Esophagus (tissue), 2 donors: ENCODE data around the gene SLC44A1. TPM values are rescaled to one million over a fixed set of nuclear protein-coding genes. Genes with fewer than 3 reads are reported as not detected.

Source experiments
- H3K27ac ChIP-seq, 2 donors: one replicate each; pipeline ENCODE4 v1.5.1; 2013; ENCODE audit warnings: low read depth in 2 of 2, mild to moderate bottlenecking in 2 of 2, inconsistent platforms in 1 of 2, low read length in 1 of 2, moderate library complexity in 1 of 2
- H3K27me3 ChIP-seq, 2 donors: one replicate each; pipeline ENCODE4 v1.6.1; 2013; ENCODE audit warnings: low read length in 2 of 2, control low read depth in 1 of 2, mild to moderate bottlenecking in 1 of 2; ENCODE audit not compliant: insufficient read depth in 2 of 2, control insufficient read depth in 1 of 2
- H3K36me3 ChIP-seq, 2 donors: one replicate each; pipeline ENCODE4 v1.6.1; 2013; ENCODE audit warnings: low read length in 1 of 2; ENCODE audit not compliant: control insufficient read depth in 2 of 2, insufficient read depth in 2 of 2
- H3K4me1 ChIP-seq, 2 donors: one replicate each; pipeline ENCODE4 v1.6.1; 2013; ENCODE audit warnings: low read length in 1 of 2; ENCODE audit not compliant: control insufficient read depth in 2 of 2, insufficient read depth in 2 of 2
- H3K4me3 ChIP-seq, 2 donors: one replicate each; pipeline ENCODE4 v1.5.1; 2013; ENCODE audit warnings: low read length in 2 of 2, mild to moderate bottlenecking in 2 of 2, low read depth in 1 of 2, moderate library complexity in 1 of 2
- H3K9me3 ChIP-seq, 2 donors: one replicate each; pipeline ENCODE4 v1.6.1; 2013; ENCODE audit warnings: mild to moderate bottlenecking in 2 of 2, low read depth in 1 of 2, low read length in 1 of 2, moderate library complexity in 1 of 2; ENCODE audit not compliant: control insufficient read depth in 2 of 2, insufficient read depth in 1 of 2
- WGBS, 2 donors: extraction: QIAGEN DNeasy Blood & Tissue Kit; methylation state at CpG; one replicate each; pipeline ENCODE4 v1.1.7; 2013; 5-methylcytosine and 5-hydroxymethylcytosine counted together
- polyA plus RNA-seq, 2 donors: library from polyadenylated mRNA; stranded (reverse); fragments of 200-250 nt; gene quantifications; one replicate each; pipeline ENCODE4 v1.2.3, GENCODE V29; 2013
- donor health status: healthy with polysubstance abuse.
- donor health status: Bipolar disorder and iron deficiency.

SLC44A1 gene
- polyA plus RNA-seq, 2 donors = 8.2 to 9.6 TPM

GRCh38 chr9:105437704-105438103 is 193.3 kb downstream of the SLC44A1 start:
- 56 to 66% methylated on average over 1 of the region's 1 CpG for WGBS, 2 donors
- Histone ChIP-seq H3K9me3 (peaks cover 0 to 4% of the 10 kb centered on the region in 2 donors), H3K27ac (no peak overlapping the region)

GRCh38 chr9:105438141-105438806 is 193.8 kb downstream of the SLC44A1 start:
- H3K4me3 ChIP-seq = no peak overlapping the region
- 48 to 57% methylated on average over 8 of the region's 8 CpGs for WGBS, 2 donors
- H3K36me3 ChIP-seq = no peaks in the 10 kb centered on the region
- no peaks in the 10 kb centered on the region for H3K4me1 ChIP-seq
- no peak overlapping the region for H3K27ac ChIP-seq
- H3K27me3 ChIP-seq = no peaks in the 10 kb centered on the region
- peaks cover 0 to 4% of the 10 kb centered on the region in 2 donors for H3K9me3 ChIP-seq

More at GRCh38 chr9:105437704-105438103, 193.3 kb downstream of the SLC44A1 start:
- Histone ChIP-seq H3K4me3 (no peak overlapping the region), H3K36me3 (no peaks in the 10 kb centered on the region), H3K4me1 (no peaks in the 10 kb centered on the region), H3K27me3 (no peaks in the 10 kb centered on the region)

GRCh38 chr9:105439428-105439827 is 195.0 kb downstream of the SLC44A1 start:
- H3K36me3 ChIP-seq = no peaks in the 10 kb centered on the region
- no peaks in the 10 kb centered on the region for H3K27me3 ChIP-seq
- no peak overlapping the region for H3K27ac ChIP-seq
- no peaks in the 10 kb centered on the region for H3K4me1 ChIP-seq
- no peak overlapping the region for H3K4me3 ChIP-seq
- H3K9me3 ChIP-seq = peaks cover 0 to 4% of the 10 kb centered on the region in 2 donors

GRCh38 chr9:105441616-105442160 is 197.2 kb downstream of the SLC44A1 start:
- Histone ChIP-seq H3K36me3 (no peaks in the 10 kb centered on the region), H3K9me3 (no peaks in the 10 kb centered on the region), H3K4me3 (no peak overlapping the region), H3K27ac (no peak overlapping the region), H3K4me1 (no peaks in the 10 kb centered on the region), H3K27me3 (no peaks in the 10 kb centered on the region)
- 75 to 91% methylated on average over 2 of the region's 2 CpGs for WGBS, 2 donors

- Histone ChIP-seq H3K4me3 (no peak overlapping the region), H3K9me3 (no peaks in the 10 kb centered on the region), H3K4me1 (peaks cover 0 to 3% of the 10 kb centered on the region in 2 donors), H3K27me3 (no peaks in the 10 kb centered on the region), H3K36me3 (no peaks in the 10 kb centered on the region), H3K27ac (no peak overlapping the region)
- WGBS, 2 donors = 92 to 93% methylated on average over 8 of the region's 8 CpGs
Observed at GRCh38 chr9:105443121-105443520, 198.7 kb downstream of the SLC44A1 start.

- Histone ChIP-seq H3K27ac (no peak overlapping the region), H3K4me3 (no peak overlapping the region), H3K9me3 (no peaks in the 10 kb centered on the region), H3K4me1 (peaks cover 0 to 7% of the 10 kb centered on the region in 2 donors), H3K36me3 (no peaks in the 10 kb centered on the region), H3K27me3 (no peaks in the 10 kb centered on the region)
- WGBS, 2 donors = 31 to 46% methylated on average over 4 of the region's 4 CpGs
Observed at GRCh38 chr9:105444130-105444529, 199.7 kb downstream of the SLC44A1 start.

GRCh38 chr9:105445203-105445881 is 200.9 kb downstream of the SLC44A1 start:
- no peaks in the 10 kb centered on the region for H3K9me3 ChIP-seq
- H3K4me3 ChIP-seq = no peak overlapping the region
- H3K36me3 ChIP-seq = no peaks in the 10 kb centered on the region
- WGBS, 2 donors = 76 to 84% methylated on average over 8 of the region's 8 CpGs
- H3K4me1 ChIP-seq = peaks cover 0 to 7% of the 10 kb centered on the region in 2 donors
- no peaks in the 10 kb centered on the region for H3K27me3 ChIP-seq
- no peak overlapping the region for H3K27ac ChIP-seq

GRCh38 chr9:105447386-105447813 is 202.9 kb downstream of the SLC44A1 start:
- Histone ChIP-seq H3K36me3 (no peaks in the 10 kb centered on the region), H3K4me3 (peak overlapping the region; percentile 73 to 75), H3K9me3 (no peaks in the 10 kb centered on the region), H3K27me3 (no peaks in the 10 kb centered on the region), H3K4me1 (peaks cover 0 to 7% of the 10 kb centered on the region in 2 donors), H3K27ac (peak overlapping the region; percentile 29 to 80)
- 15 to 18% methylated on average over 16 of the region's 16 CpGs for WGBS, 2 donors

- Histone ChIP-seq H3K4me1 (peaks cover 0 to 7% of the 10 kb centered on the region in 2 donors), H3K4me3 (peak within 1 kb of the TSS; percentile 73 to 75), H3K27ac (peak within 1 kb of the TSS; percentile 29 to 80), H3K27me3 (no peaks in the 10 kb centered on the region), H3K9me3 (no peaks in the 10 kb centered on the region), H3K36me3 (no peaks in the 10 kb centered on the region)
- 0 to 1% methylated on average over 76 to 87 of the region's 87 CpGs for WGBS, 2 donors
Observed at GRCh38 chr9:105447814-105448812, 203.7 kb downstream of the SLC44A1 start, which contains the start of gene FSD1L. Gene FSD1L (plus strand): TSS chr9:105448034. CDS start chr9:105448221, 187 bp downstream.
